SK-N-MC (cell line): Measurements from ENCODE around the gene ZBTB7A.

Experiments used
- EZH2 ChIP-seq: fragments of 200-600 bp; sonication (generic); IDR thresholded peaks from one replicate; pipeline ENCODE4 v1.6.1; 2017; ENCODE audit warnings: antibody characterized with exemption
- POLR2AphosphoS5 ChIP-seq: IDR thresholded peaks from 2 replicates; pipeline ENCODE4 v1.6.1; 2012; ENCODE audit warnings: mild to moderate bottlenecking, low read depth, low read length, borderline replicate concordance

GRCh38 chr19:4089946-4090345 lies 23.2 kb upstream of the ZBTB7A start:
- TF ChIP-seq POLR2AphosphoS5 (no peak), EZH2 (no peak)
